B cell (primary cell): Measurements from ENCODE around the gene FCGBP. TPM values are rescaled to one million over a fixed set of nuclear protein-coding genes. Genes with fewer than 3 reads are reported as not detected.

Experiments used
- ATAC-seq: fragments of 200-7000 bp; cut with Tn5 transposase; one replicate; pipeline ENCODE4 v1.10.0; 2021; ENCODE audit warnings: low read depth, mild to moderate bottlenecking, moderate number of reproducible peaks, moderate library complexity
- CTCF ChIA-PET: fragments of 350-600 bp; sonication (Branson Sonifier 250); formaldehyde crosslinking; loops from one replicate; lab custom pipeline; 2021; ENCODE audit warnings: antibody characterized with exemption, inconsistent platforms; lab: Charles Lee
- POLR2A ChIA-PET: fragments of 350-600 bp; sonication (Branson Sonifier 250); formaldehyde crosslinking; loops from one replicate; lab custom pipeline; 2021; ENCODE audit warnings: antibody characterized with exemption; lab: Charles Lee
- DNase-seq: peaks from one replicate; pipeline ENCODE4 v3.0.0; 2013
- H2AFZ ChIP-seq: 2 replicates; pipeline ENCODE4 v1.6.1; 2012; ENCODE audit warnings: mild to moderate bottlenecking, low read depth, low read length; ENCODE audit not compliant: insufficient read depth, poor library complexity, severe bottlenecking
- H3K27ac ChIP-seq, 2 donors: 1 replicate in 1 of 2; 2 replicates in 1 of 2; pipeline ENCODE4 v1.5.1; 2012 to 2013; ENCODE audit warnings: low read length in 2 of 2, mild to moderate bottlenecking in 2 of 2, moderate library complexity in 1 of 2
- H3K27me3 ChIP-seq, 4 experiments: fragments of 200-600 bp in 1 of 4; sonication (generic) in 1 of 4; replicated peaks in 1 of 4; 1 replicate in 2 of 4; 2 replicates in 2 of 4; pipeline versions ENCODE4 v1.6.1 to v1.7.0; 2013 to 2016; ENCODE audit warnings: low read length in 3 of 4, mild to moderate bottlenecking in 2 of 4, mixed read lengths in 1 of 4, moderate library complexity in 1 of 4; ENCODE audit not compliant: insufficient read depth in 4 of 4, control insufficient read depth in 3 of 4; ENCODE audit errors: control extremely low read depth in 1 of 4
- H3K36me3 ChIP-seq, 2 experiments: replicated peaks in 1 of 2; 1 replicate in 1 of 2; 2 replicates in 1 of 2; pipeline versions ENCODE4 v1.6.1 to v1.7.1; 2013; ENCODE audit warnings: low read length in 1 of 2; ENCODE audit not compliant: insufficient read depth in 2 of 2, control insufficient read depth in 1 of 2; ENCODE audit errors: control extremely low read depth in 1 of 2, extremely low read depth in 1 of 2
- H3K4me1 ChIP-seq, 2 donors: fragments of 200-600 bp in 1 of 2; sonication (generic) in 1 of 2; 1 replicate in 1 of 2; 2 replicates in 1 of 2; pipeline versions ENCODE4 v1.5.1 to v1.6.1; 2013 to 2017; ENCODE audit warnings: low read length in 2 of 2; ENCODE audit not compliant: control insufficient read depth in 2 of 2, insufficient read depth in 2 of 2
- H3K4me2 ChIP-seq: replicated peaks from 2 replicates; pipeline ENCODE3; 2012; ENCODE audit warnings: mild to moderate bottlenecking, low read depth, low read length; ENCODE audit not compliant: poor library complexity, severe bottlenecking
- H3K4me3 ChIP-seq, 5 experiments: fragments of 200-600 bp in 1 of 5; sonication (generic) in 1 of 5; 1 replicate in 3 of 5; 2 replicates in 2 of 5; pipeline versions ENCODE4 v1.5.1 to v1.7.0; 2011 to 2016; ENCODE audit warnings: low read length in 4 of 5, mild to moderate bottlenecking in 4 of 5, low read depth in 2 of 5, control low read depth in 1 of 5, moderate library complexity in 1 of 5; ENCODE audit not compliant: insufficient read depth in 1 of 5; ENCODE audit errors: control extremely low read depth in 1 of 5, extremely low read depth in 1 of 5
- H3K79me2 ChIP-seq: fragments of 200-600 bp; sonication (generic); one replicate; pipeline ENCODE4 v1.6.0; 2016; ENCODE audit warnings: low read length; ENCODE audit not compliant: control insufficient read depth, insufficient read depth
- H3K9ac ChIP-seq: fragments of 200-600 bp; sonication (generic); 2 replicates; pipeline ENCODE4 v1.6.1; 2017; ENCODE audit warnings: mild to moderate bottlenecking, low read length, moderate library complexity
- H3K9me3 ChIP-seq, 3 donors: one replicate each; pipeline versions ENCODE4 v1.6.1 to v1.7.1; 2013; ENCODE audit warnings: low read length in 2 of 3; ENCODE audit not compliant: control insufficient read depth in 2 of 3, insufficient read depth in 1 of 3; ENCODE audit errors: control extremely low read depth in 1 of 3
- H4K20me1 ChIP-seq: 2 replicates; pipeline ENCODE4 v1.6.0; 2012; ENCODE audit warnings: mild to moderate bottlenecking, low read length; ENCODE audit not compliant: insufficient read depth, control insufficient read depth, poor library complexity, severe bottlenecking
- H3K27ac Mint-ChIP-seq: one replicate; pipeline ENCODE4 v1.8.0; 2021; ENCODE audit warnings: mixed read lengths
- H3K27me3 Mint-ChIP-seq: one replicate; pipeline ENCODE4 v1.8.0; 2021; ENCODE audit warnings: mixed read lengths
- H3K4me1 Mint-ChIP-seq: one replicate; pipeline ENCODE4 v1.8.0; 2021; ENCODE audit warnings: mixed read lengths
- H3K4me3 Mint-ChIP-seq: one replicate; pipeline ENCODE4 v1.8.0; 2021; ENCODE audit warnings: mixed read lengths
- H3K9me3 Mint-ChIP-seq: one replicate; pipeline ENCODE4 v1.8.0; 2022; ENCODE audit warnings: mixed read lengths; ENCODE audit not compliant: insufficient read depth
- CTCF ChIP-seq: fragments of 200-600 bp; IDR thresholded peaks from one replicate; pipeline ENCODE4 v1.8.0; 2022; ENCODE audit warnings: antibody characterized with exemption, mild to moderate bottlenecking
- EZH2 ChIP-seq: IDR thresholded peaks from 2 replicates; pipeline ENCODE4 v1.6.1; 2012; ENCODE audit warnings: borderline replicate concordance, low read depth, mild to moderate bottlenecking, moderate library complexity, low read length; ENCODE audit not compliant: insufficient read depth, poor library complexity, severe bottlenecking
- WGBS: methylation state at CpG from one replicate; pipeline ENCODE4 v1.1.5; 2013; ENCODE audit warnings: missing lambda C conversion rate; ENCODE audit not compliant: insufficient coverage; 5-methylcytosine and 5-hydroxymethylcytosine counted together
- intact Hi-C: fragments of 100-400 bp; cut with micrococcal nuclease; formaldehyde crosslinking; loops from one replicate; pipeline ENCODE4 v1.10.0; 2022
- polyA plus RNA-seq: library from polyadenylated mRNA; depleted of rRNA; stranded (reverse); fragments of >200 nt; gene quantifications from 2 replicates; pipeline ENCODE4 v1.2.3, GENCODE V29; 2012
- total RNA-seq, 2 donors: library from RNA; stranded (reverse); fragments of 120-200 nt in 1 of 2; gene quantifications; 1 replicate in 1 of 2; 2 replicates in 1 of 2; pipeline versions ENCODE4 v1.2.3 to v1.2.4, GENCODE V29; 2013 to 2022

The FCGBP gene
- total and polyA plus RNA-seq, 2 donors (not counting 1 experiment from before 2014, with no cell fraction given) = 5.7 to 22.9 TPM

- Histone ChIP-seq H3K36me3 (peaks cover 0 to 21% of the 10 kb centered on the region in 2 experiments), H3K9me3 (no peaks in the 10 kb centered on the region), H3K4me2 (peak overlapping the region; percentile 88), H3K27ac (peak overlapping the region in 1 of 2 donors; percentile 95), H2AFZ (peak overlapping the region; percentile 95), H4K20me1 (peaks cover 11% of the 10 kb centered on the region), H3K4me1 (peaks cover 23 to 25% of the 10 kb centered on the region in 2 donors), H3K27me3 (no peaks in the 10 kb centered on the region), H3K9ac (no peak overlapping the region), H3K4me3 (no peak overlapping the region), H3K79me2 (peaks cover 29% of the 10 kb centered on the region)
- TF ChIP-seq EZH2 (no peak), CTCF (no peak)
- H3K9me3 Mint-ChIP-seq = no peaks in the 10 kb centered on the region
- H3K4me3 Mint-ChIP-seq = peak overlapping the region; percentile 92
- CTCF ChIA-PET = interaction anchor here (1.0 to 4.3 kb wide), 11 partner anchors 8 to 458 kb away, joined by 4 to 77 read pairs (median 20); partner anchors contain the start of genes DYRK1B and FBL
- H3K27me3 Mint-ChIP-seq = no peaks in the 10 kb centered on the region
- intact Hi-C loops = no loop called here
- no CpG with 5 or more reads among the region's 6 CpGs for WGBS
- H3K27ac Mint-ChIP-seq = peak overlapping the region; percentile 79
- ATAC-seq (no peak), DNase-seq (no peak)
- peaks cover 47% of the 10 kb centered on the region for H3K4me1 Mint-ChIP-seq
- POLR2A ChIA-PET = interaction anchor here (0.5 to 2.2 kb wide), 4 partner anchors 11 to 336 kb away, joined by 3 to 9 read pairs (median 4); no protein-coding TSS in a partner anchor
Observed at GRCh38 chr19:39969266-39969665, 34.8 kb upstream of the FCGBP start.

- Histone ChIP-seq H3K36me3 (peaks cover 0 to 16% of the 10 kb centered on the region in 2 experiments), H3K27me3 (no peaks in the 10 kb centered on the region), H3K4me3 (no peak overlapping the region), H3K79me2 (peaks cover 25% of the 10 kb centered on the region), H3K4me2 (no peak overlapping the region), H3K4me1 (peaks cover 26 to 28% of the 10 kb centered on the region in 2 donors), H3K27ac (no peak overlapping the region), H3K9ac (no peak overlapping the region), H3K9me3 (no peaks in the 10 kb centered on the region), H2AFZ (no peak overlapping the region), H4K20me1 (peaks cover 6% of the 10 kb centered on the region)
- Mint-ChIP-seq H3K4me1 (peaks cover 49% of the 10 kb centered on the region), H3K9me3 (no peaks in the 10 kb centered on the region), H3K4me3 (no peak overlapping the region), H3K27me3 (no peaks in the 10 kb centered on the region), H3K27ac (peak overlapping the region; percentile 79)
- no peak for ATAC-seq
- ChIA-PET POLR2A (interaction anchor here (0.5 to 1.1 kb wide), 3 partner anchors 10 to 337 kb away, joined by 3 to 5 read pairs (median 4); no protein-coding TSS in a partner anchor), CTCF (interaction anchor here (1.0 to 4.3 kb wide), 7 partner anchors 7 to 176 kb away, joined by 4 to 77 read pairs (median 24); partner anchors contain the start of gene DYRK1B)
- intact Hi-C loops = no loop called here
- no peak for DNase-seq
- no peak for TF ChIP-seq CTCF
- 95% methylated on average over 14 of the region's 15 CpGs for WGBS
Observed at GRCh38 chr19:39968789-39969188, 34.4 kb upstream of the FCGBP start.
